NB4 (cell line): ENCODE measurements around the gene TRRAP.

ENCODE experiments used
- DNase-seq: peaks from one replicate; pipeline ENCODE4 v3.0.0; 2010; ENCODE audit warnings: low read depth
- H3K4me3 ChIP-seq: one replicate; pipeline ENCODE4 v1.5.1; 2011; ENCODE audit warnings: mild to moderate bottlenecking, low read depth, low read length, moderate library complexity
- CTCF ChIP-seq: IDR thresholded peaks from one replicate; pipeline ENCODE4 v1.5.1; 2012; ENCODE audit warnings: low read depth, low read length
- MAX ChIP-seq: IDR thresholded peaks from 2 replicates; pipeline ENCODE4 v1.6.1; 2011; ENCODE audit warnings: low read depth, low read length
- MYC ChIP-seq: IDR thresholded peaks from 2 replicates; pipeline ENCODE4 v1.6.1; 2011; ENCODE audit warnings: low read depth, low read length
- POLR2A ChIP-seq: IDR thresholded peaks from 2 replicates; pipeline ENCODE4 v1.6.1; 2011; ENCODE audit warnings: mild to moderate bottlenecking; ENCODE audit not compliant: insufficient read length; ENCODE audit errors: extremely low read depth

The TRRAP gene

GRCh38 chr7:98996150-98996552, 117.8 kb downstream of the TRRAP start:
- TF ChIP-seq POLR2A (no peak), MAX (no peak), MYC (no peak), CTCF (no peak)
- DNase-seq = no peak
- no peak overlapping the region for H3K4me3 ChIP-seq

GRCh38 chr7:98997846-98998245, 119.5 kb downstream of the TRRAP start:
- DNase-seq = no peak
- TF ChIP-seq MYC (no peak), CTCF (no peak), POLR2A (no peak), MAX (no peak)
- no peak overlapping the region for H3K4me3 ChIP-seq

GRCh38 chr7:98998821-98999725, 120.7 kb downstream of the TRRAP start:
- TF ChIP-seq CTCF (no peak), MAX (no peak), POLR2A (no peak), MYC (no peak)
- no peak for DNase-seq
- H3K4me3 ChIP-seq = no peak overlapping the region

- no peak for TF ChIP-seq MAX
- no peak for TF ChIP-seq MYC
- TF ChIP-seq POLR2A = no peak
- DNase-seq = no peak
- H3K4me3 ChIP-seq = no peak overlapping the region
Observed at GRCh38 chr7:99000196-99000903, 122.0 kb downstream of the TRRAP start.

- no peak overlapping the region for H3K4me3 ChIP-seq
- DNase-seq = no peak
- no peak for TF ChIP-seq POLR2A
- no peak for TF ChIP-seq MAX
- TF ChIP-seq MYC = no peak
- TF ChIP-seq CTCF = no peak
Observed at GRCh38 chr7:99000904-99001465, 122.7 kb downstream of the TRRAP start.
